Left forelimb (tissue), 1 donor: ENCODE results near the gene RTN4RL1.

ENCODE experiments used
- DNase-seq: peaks from one replicate; pipeline ENCODE4 v3.0.0-alpha.2; 2018; ENCODE audit warnings: low spot score

The RTN4RL1 gene

GRCh38 chr17:1918346-1919162 is 106.6 kb downstream of the RTN4RL1 start:
- no peak for DNase-seq

GRCh38 chr17:1916963-1917715 is 108.0 kb downstream of the RTN4RL1 start:
- no peak for DNase-seq

GRCh38 chr17:1916316-1916715 is 108.8 kb downstream of the RTN4RL1 start:
- DNase-seq, result no peak

- DNase-seq, result no peak
Measured at GRCh38 chr17:1915889-1916288, 109.2 kb downstream of the RTN4RL1 start.

- DNase-seq, result no peak
Measured at GRCh38 chr17:1914661-1915083, 110.5 kb downstream of the RTN4RL1 start.

GRCh38 chr17:1913702-1914101 is 111.4 kb downstream of the RTN4RL1 start:
- DNase-seq, result no peak

- DNase-seq, result no peak
Measured at GRCh38 chr17:1912146-1912545, 113.0 kb downstream of the RTN4RL1 start.

- DNase-seq, result no peak
Measured at GRCh38 chr17:1909985-1910384, 115.1 kb downstream of the RTN4RL1 start.

GRCh38 chr17:1908699-1909309 is 116.3 kb downstream of the RTN4RL1 start:
- no peak for DNase-seq

- no peak for DNase-seq
Measured at GRCh38 chr17:1907909-1908698, 117.0 kb downstream of the RTN4RL1 start.

GRCh38 chr17:1907216-1907631 is 117.9 kb downstream of the RTN4RL1 start:
- DNase-seq, result no peak

GRCh38 chr17:1906662-1907101 is 118.5 kb downstream of the RTN4RL1 start:
- DNase-seq, result no peak

GRCh38 chr17:1905190-1905913 is 119.8 kb downstream of the RTN4RL1 start:
- no peak for DNase-seq

- DNase-seq, result no peak
Measured at GRCh38 chr17:1904273-1905182, 120.6 kb downstream of the RTN4RL1 start.

- DNase-seq, result no peak
Measured at GRCh38 chr17:1899403-1900000, 125.6 kb downstream of the RTN4RL1 start.

GRCh38 chr17:1898872-1899271 is 126.3 kb downstream of the RTN4RL1 start:
- no peak for DNase-seq

- no peak for DNase-seq
Measured at GRCh38 chr17:1898332-1898731, 126.8 kb downstream of the RTN4RL1 start.

GRCh38 chr17:1897105-1897656 is 128.0 kb downstream of the RTN4RL1 start:
- no peak for DNase-seq
